GM12801 (cell line): ENCODE measurements around the gene TCIRG1.

Experiments
- TF ChIP-seq, protein P1 (sequence below): IDR thresholded peaks from one replicate; pipeline ENCODE4 v1.5.1; 2011; ENCODE audit warnings: control low read depth; ENCODE audit not compliant: insufficient read length; ENCODE audit errors: extremely low read depth

TCIRG1 gene

GRCh38 chr11:68007498-68008380 lies 31.1 kb upstream of the TCIRG1 start:
- TF ChIP-seq, protein P1, sequence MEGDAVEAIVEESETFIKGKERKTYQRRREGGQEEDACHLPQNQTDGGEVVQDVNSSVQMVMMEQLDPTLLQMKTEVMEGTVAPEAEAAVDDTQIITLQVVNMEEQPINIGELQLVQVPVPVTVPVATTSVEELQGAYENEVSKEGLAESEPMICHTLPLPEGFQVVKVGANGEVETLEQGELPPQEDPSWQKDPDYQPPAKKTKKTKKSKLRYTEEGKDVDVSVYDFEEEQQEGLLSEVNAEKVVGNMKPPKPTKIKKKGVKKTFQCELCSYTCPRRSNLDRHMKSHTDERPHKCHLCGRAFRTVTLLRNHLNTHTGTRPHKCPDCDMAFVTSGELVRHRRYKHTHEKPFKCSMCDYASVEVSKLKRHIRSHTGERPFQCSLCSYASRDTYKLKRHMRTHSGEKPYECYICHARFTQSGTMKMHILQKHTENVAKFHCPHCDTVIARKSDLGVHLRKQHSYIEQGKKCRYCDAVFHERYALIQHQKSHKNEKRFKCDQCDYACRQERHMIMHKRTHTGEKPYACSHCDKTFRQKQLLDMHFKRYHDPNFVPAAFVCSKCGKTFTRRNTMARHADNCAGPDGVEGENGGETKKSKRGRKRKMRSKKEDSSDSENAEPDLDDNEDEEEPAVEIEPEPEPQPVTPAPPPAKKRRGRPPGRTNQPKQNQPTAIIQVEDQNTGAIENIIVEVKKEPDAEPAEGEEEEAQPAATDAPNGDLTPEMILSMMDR: no peak

DNA sequence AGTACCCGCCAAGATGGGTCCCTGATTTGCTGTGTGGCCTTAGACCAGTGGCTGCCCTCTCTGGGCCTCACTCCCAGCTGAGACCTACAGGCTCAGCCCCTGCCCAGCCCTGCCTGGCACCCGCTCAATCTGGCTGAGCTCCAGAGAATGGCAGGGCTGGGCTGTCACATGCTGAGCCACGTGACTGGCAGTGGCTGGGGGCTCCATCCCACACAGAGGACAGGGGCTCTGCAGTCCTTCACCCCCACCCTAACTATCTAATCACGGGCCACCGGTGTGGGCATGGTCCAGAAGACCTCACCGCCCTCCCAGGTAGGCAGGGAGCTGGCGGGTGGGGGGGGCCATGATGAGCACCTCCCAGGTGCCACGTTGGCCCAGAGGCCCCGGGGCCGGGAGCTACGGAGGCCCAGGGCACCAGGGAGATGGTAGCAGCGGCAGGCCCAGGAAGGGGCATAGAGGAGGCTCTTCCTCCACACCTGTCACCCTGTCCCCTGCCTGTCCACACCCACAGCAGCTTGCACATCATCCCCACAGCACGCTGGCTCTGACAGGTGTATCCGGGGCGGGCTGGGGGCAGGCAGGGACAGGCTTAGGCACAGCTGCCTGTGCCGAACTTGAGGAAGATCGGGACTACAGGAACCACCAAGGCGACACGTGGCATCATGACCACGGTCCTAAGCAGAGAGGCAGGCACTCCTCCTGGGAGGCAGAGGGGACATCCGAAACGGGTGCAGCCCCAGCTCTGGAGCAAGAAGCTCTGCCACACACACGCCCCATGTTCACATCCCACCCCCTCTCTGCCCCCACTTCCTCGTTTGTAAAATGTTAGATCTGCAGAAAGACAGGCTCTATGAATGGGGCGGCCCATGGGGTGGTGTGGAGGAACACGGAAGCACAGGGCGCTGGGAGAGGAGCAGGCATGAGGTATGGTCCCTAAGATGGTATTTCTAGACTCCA lies 30.2 kb upstream of the TCIRG1 start:
- TF ChIP-seq, protein P1: no peak

GRCh38 chr11:68009391-68010089 lies 29.3 kb upstream of the TCIRG1 start:
- TF ChIP-seq, protein P1: no peak

GRCh38 chr11:68010090-68011041 lies 28.5 kb upstream of the TCIRG1 start, which contains the start of gene ALDH3B1:
Gene ALDH3B1, plus strand, starts transcription at chr11:68010327. Its CDS starts 4,971 bp downstream, at chr11:68015298.
- TF ChIP-seq, protein P1: no peak

GRCh38 chr11:68011051-68011943 lies 27.5 kb upstream of the TCIRG1 start:
- TF ChIP-seq, protein P1: no peak
